Esophagus squamous epithelium (tissue), 5 donors: ENCODE data around the gene ZNF32. TPM values are rescaled to one million over a fixed set of nuclear protein-coding genes. Genes with fewer than 3 reads are reported as not detected.
A peak's percentile ranks its signal among the peaks of the same experiment; 100 is the strongest.

Experiments used
- DNase-seq: peaks from one replicate; lab custom pipeline; 2025; lab: John Stamatoyannopoulos, UW
- H3K27ac ChIP-seq, 4 donors: fragments of 200-600 bp; sonication (generic); one replicate each; pipeline ENCODE4 v1.5.1; 2016 to 2019; ENCODE audit warnings: mild to moderate bottlenecking in 1 of 4
- H3K27me3 ChIP-seq, 4 donors: fragments of 200-600 bp; sonication (generic); 1 replicate in 3 of 4; 2 replicates in 1 of 4; pipeline versions ENCODE4 v1.5.1 to v1.6.0; 2017 to 2021; ENCODE audit warnings: antibody characterized with exemption in 1 of 4
- H3K36me3 ChIP-seq, 3 donors: fragments of 200-600 bp; sonication (generic); one replicate each; pipeline ENCODE4 v1.5.1; 2016 to 2019
- H3K4me1 ChIP-seq, 3 donors: fragments of 200-600 bp; sonication (generic); one replicate each; pipeline ENCODE4 v1.5.1; 2017 to 2019
- H3K4me3 ChIP-seq, 4 donors: fragments of 200-600 bp; sonication (generic); 1 replicate in 3 of 4; 2 replicates in 1 of 4; pipeline ENCODE4 v1.5.1; 2016 to 2019; ENCODE audit warnings: mild to moderate bottlenecking in 2 of 4, moderate library complexity in 1 of 4
- H3K9me3 ChIP-seq, 3 donors: fragments of 200-600 bp; sonication (generic); one replicate each; pipeline ENCODE4 v1.5.1; 2016 to 2019
- POLR2A ChIP-seq, 4 donors: fragments of 450-650 bp; IDR thresholded peaks; one replicate each; pipeline ENCODE4 v1.6.1; 2017; ENCODE audit warnings: antibody characterized with exemption in 4 of 4, mild to moderate bottlenecking in 4 of 4, moderate library complexity in 3 of 4
- WGBS, 2 donors: methylation state at CpG; one replicate each; pipeline ENCODE4 v1.1.5; 2018; 5-methylcytosine and 5-hydroxymethylcytosine counted together
- intact Hi-C: fragments of 100-400 bp; cut with DNase I; formaldehyde crosslinking; loops from one replicate; pipeline ENCODE4 v1.15.0; 2022
- total RNA-seq, 4 donors: library from RNA; depleted of rRNA; stranded (reverse); fragments of >200 nt; gene quantifications; one replicate each; pipeline ENCODE4 v1.1.0, GENCODE V29; 2016
- TF ChIP-seq, protein P1 (sequence below), 6 experiments: fragments of 450-650 bp in 4 of 6; fragments of 200-600 bp in 2 of 6; sonication (generic) in 2 of 6; IDR thresholded peaks; one replicate each; pipeline ENCODE4 v1.5.1; 2016 to 2019; ENCODE audit warnings: antibody characterized with exemption in 6 of 6, mild to moderate bottlenecking in 4 of 6, moderate library complexity in 4 of 6
- donor health status: DM: yes; HTN: yes; CAD: no.

Gene ZNF32
- total RNA-seq, 4 donors from 2014 or later, result 10.1 to 38.0 (median 19.3) TPM

DNA sequence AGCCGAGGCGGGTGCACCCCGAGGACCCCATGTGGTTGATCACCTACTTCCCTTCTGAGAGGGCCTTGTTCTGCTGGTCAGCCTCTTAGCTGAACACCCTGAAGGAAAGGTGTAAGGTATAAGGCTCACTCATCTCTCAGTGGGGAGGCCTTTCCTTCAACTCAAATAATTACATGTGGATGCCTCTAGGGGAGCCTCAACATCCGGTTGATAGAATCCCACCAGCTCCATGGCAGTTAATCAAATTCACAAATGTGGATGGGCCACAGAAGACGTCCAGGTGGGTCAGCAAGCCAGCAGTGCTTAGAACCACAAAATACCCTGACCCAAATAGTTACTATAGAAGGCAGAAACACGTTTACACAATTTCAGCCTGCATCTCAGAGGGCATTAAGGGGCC lies 37.7 kb upstream of the ZNF32 start:
- H3K9me3 ChIP-seq, result no peaks in the 10 kb centered on the region
- intact Hi-C loops, result no loop called here
- TF ChIP-seq, protein P1, sequence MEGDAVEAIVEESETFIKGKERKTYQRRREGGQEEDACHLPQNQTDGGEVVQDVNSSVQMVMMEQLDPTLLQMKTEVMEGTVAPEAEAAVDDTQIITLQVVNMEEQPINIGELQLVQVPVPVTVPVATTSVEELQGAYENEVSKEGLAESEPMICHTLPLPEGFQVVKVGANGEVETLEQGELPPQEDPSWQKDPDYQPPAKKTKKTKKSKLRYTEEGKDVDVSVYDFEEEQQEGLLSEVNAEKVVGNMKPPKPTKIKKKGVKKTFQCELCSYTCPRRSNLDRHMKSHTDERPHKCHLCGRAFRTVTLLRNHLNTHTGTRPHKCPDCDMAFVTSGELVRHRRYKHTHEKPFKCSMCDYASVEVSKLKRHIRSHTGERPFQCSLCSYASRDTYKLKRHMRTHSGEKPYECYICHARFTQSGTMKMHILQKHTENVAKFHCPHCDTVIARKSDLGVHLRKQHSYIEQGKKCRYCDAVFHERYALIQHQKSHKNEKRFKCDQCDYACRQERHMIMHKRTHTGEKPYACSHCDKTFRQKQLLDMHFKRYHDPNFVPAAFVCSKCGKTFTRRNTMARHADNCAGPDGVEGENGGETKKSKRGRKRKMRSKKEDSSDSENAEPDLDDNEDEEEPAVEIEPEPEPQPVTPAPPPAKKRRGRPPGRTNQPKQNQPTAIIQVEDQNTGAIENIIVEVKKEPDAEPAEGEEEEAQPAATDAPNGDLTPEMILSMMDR (IDR thresholded peaks at IDR 0.05), result peak in 1 of 6 experiments; percentile 3
- TF ChIP-seq POLR2A (IDR thresholded peaks at IDR 0.05), result no peak
- no peak overlapping the region for H3K27ac ChIP-seq
- no peaks in the 10 kb centered on the region for H3K36me3 ChIP-seq
- peaks cover 4 to 24% (median 6%) of the 10 kb centered on the region in 3 donors for H3K4me1 ChIP-seq
- H3K4me3 ChIP-seq, result no peak overlapping the region
- 66 to 80% methylated on average over 5 to 6 of the region's 6 CpGs for WGBS, 2 donors
- no peak for DNase-seq
- peaks cover 0 to 28% (median 0%) of the 10 kb centered on the region in 4 donors for H3K27me3 ChIP-seq

DNA sequence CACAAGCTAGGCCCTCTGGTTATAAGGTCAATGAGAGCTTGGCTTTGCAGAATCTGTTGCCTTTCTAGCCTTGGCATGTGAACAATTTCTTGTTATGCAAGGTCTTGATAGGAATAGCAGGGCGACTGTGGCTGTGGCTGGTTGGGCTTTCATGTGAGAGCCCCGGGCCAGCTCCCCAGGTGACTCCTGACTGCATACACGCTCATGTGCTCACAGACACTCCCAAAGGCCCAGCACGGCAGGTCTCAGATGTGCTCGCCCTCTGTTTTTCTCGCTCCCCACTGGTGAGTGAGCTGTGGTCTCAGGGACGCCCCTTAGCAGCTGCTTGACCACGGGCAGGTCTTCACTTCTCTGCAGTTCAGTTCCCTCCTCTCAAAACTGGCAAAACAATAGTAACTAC lies 37.1 kb upstream of the ZNF32 start:
- Histone ChIP-seq H3K9me3 (no peaks in the 10 kb centered on the region), H3K4me1 (peaks cover 4 to 20% (median 6%) of the 10 kb centered on the region in 3 donors), H3K36me3 (no peaks in the 10 kb centered on the region), H3K4me3 (no peak overlapping the region), H3K27ac (no peak overlapping the region), H3K27me3 (peaks cover 0 to 24% (median 0%) of the 10 kb centered on the region in 4 donors)
- intact Hi-C loops, result no loop called here
- WGBS, 2 donors, result 79 to 89% methylated on average over 3 to 8 of the region's 8 CpGs
- DNase-seq, result no peak
- TF ChIP-seq, protein P1 (IDR thresholded peaks at IDR 0.05), result no peak
- no peak for TF ChIP-seq POLR2A (IDR thresholded peaks at IDR 0.05)

DNA sequence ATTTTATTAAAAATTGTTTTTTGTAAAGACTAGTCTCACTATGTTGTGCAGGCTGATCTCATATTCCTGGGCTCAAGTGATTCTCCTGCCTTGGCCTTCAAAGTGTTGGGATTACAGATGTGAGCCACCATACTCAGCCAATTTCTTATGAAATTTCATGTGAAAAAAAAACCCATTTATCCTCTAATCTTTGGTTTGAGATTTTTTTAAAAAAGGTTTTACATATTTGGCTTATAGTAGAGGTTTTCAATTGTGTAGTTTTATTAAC lies 35.5 kb upstream of the ZNF32 start:
- no peaks in the 10 kb centered on the region for H3K36me3 ChIP-seq
- intact Hi-C loops, result no loop called here
- H3K27me3 ChIP-seq, result peaks cover 0 to 19% (median 0%) of the 10 kb centered on the region in 4 donors
- DNase-seq, result no peak
- no peaks in the 10 kb centered on the region for H3K9me3 ChIP-seq
- TF ChIP-seq POLR2A (IDR thresholded peaks at IDR 0.05), result no peak
- TF ChIP-seq, protein P1 (IDR thresholded peaks at IDR 0.05), result no peak
- H3K27ac ChIP-seq, result no peak overlapping the region
- H3K4me1 ChIP-seq, result peaks cover 0 to 20% (median 7%) of the 10 kb centered on the region in 3 donors
- no peak overlapping the region for H3K4me3 ChIP-seq

GRCh38 chr10:43683451-43684291 lies 35.0 kb upstream of the ZNF32 start:
- H3K4me1 ChIP-seq, result peaks cover 0 to 22% (median 5%) of the 10 kb centered on the region in 3 donors
- no peaks in the 10 kb centered on the region for H3K36me3 ChIP-seq
- no peak overlapping the region for H3K27ac ChIP-seq
- TF ChIP-seq, protein P1 (IDR thresholded peaks at IDR 0.05), result peak in 2 of 6 experiments; percentile 10 to 39
- no peak for TF ChIP-seq POLR2A (IDR thresholded peaks at IDR 0.05)
- WGBS, 2 donors, result 37 to 48% methylated on average over 10 of the region's 10 CpGs
- peaks cover 0 to 13% (median 0%) of the 10 kb centered on the region in 4 donors for H3K27me3 ChIP-seq
- H3K4me3 ChIP-seq, result no peak overlapping the region
- intact Hi-C loops, result no loop called here
- no peaks in the 10 kb centered on the region for H3K9me3 ChIP-seq
- DNase-seq, result no peak

GRCh38 chr10:43682956-43683355 lies 34.3 kb upstream of the ZNF32 start:
- Histone ChIP-seq H3K27me3 (peaks cover 0 to 10% (median 0%) of the 10 kb centered on the region in 4 donors), H3K4me1 (peaks cover 0 to 27% (median 5%) of the 10 kb centered on the region in 3 donors), H3K9me3 (no peaks in the 10 kb centered on the region), H3K27ac (no peak overlapping the region), H3K36me3 (no peaks in the 10 kb centered on the region), H3K4me3 (no peak overlapping the region)
- no peak for DNase-seq
- intact Hi-C loops, result no loop called here
- TF ChIP-seq POLR2A (IDR thresholded peaks at IDR 0.05), result no peak
- 88 to 89% methylated on average over 2 of the region's 2 CpGs for WGBS, 2 donors
